ENCODE results near the gene DGCR8.

DNA sequence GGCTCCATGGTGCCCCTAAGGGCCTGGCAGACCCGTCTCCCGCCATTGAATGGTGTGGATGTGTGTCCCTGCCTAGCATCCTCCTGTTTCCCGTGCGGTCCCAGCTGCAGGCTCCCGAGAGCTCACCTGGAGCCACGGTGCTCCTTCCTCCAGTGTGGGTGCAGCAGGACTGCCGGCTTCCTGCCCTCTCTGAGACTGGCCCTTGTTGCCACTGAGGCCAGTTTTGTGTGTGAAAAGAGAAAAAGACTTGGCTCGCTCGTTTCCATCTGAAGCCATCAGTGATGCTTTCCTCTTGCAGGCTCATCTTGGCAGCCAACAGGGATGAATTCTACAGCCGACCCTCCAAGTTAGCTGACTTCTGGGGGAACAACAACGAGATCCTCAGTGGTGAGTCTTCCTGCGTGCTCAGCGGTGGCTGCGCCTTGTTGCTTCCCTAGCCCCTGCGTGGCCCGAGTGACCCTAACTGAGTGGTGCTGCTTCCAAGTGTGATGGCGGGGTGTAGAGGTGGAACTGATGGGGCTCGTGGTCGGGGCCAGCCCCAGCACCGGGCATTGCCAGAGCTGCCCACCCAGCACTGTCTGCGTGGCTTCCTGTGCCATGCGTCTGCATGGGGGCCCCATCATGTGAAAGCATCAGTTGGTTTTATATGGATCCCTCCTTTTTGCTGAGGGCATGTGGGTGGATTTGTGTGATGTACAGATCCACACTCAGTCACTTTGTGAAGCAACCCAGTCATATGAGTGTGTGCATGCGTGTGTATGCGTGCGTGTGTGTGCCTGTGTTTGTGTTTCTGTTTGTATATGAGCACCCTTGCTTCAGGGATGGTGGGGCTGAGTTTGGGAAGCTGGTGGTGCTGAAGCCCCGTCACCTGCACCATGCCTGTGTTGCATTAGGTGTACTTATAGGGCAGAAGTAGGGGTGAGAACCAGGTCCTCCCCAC, 36.7 kb upstream of the DGCR8 start:
- TF ChIP-seq, protein P1, sequence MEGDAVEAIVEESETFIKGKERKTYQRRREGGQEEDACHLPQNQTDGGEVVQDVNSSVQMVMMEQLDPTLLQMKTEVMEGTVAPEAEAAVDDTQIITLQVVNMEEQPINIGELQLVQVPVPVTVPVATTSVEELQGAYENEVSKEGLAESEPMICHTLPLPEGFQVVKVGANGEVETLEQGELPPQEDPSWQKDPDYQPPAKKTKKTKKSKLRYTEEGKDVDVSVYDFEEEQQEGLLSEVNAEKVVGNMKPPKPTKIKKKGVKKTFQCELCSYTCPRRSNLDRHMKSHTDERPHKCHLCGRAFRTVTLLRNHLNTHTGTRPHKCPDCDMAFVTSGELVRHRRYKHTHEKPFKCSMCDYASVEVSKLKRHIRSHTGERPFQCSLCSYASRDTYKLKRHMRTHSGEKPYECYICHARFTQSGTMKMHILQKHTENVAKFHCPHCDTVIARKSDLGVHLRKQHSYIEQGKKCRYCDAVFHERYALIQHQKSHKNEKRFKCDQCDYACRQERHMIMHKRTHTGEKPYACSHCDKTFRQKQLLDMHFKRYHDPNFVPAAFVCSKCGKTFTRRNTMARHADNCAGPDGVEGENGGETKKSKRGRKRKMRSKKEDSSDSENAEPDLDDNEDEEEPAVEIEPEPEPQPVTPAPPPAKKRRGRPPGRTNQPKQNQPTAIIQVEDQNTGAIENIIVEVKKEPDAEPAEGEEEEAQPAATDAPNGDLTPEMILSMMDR (IDR thresholded peaks at IDR 0.05), result no peak
- no peak for TF ChIP-seq POLR2A (IDR thresholded peaks at IDR 0.05)

Data from uterus (tissue), 2 donors.